KOPT-K1 (cell line): ENCODE data around the gene UST.
"Not testable (repeated sequence)": the region's sequence is repeated elsewhere in the genome, so short reads cannot be mapped to it uniquely, and the experiment has no call there.

Experiments used
- H3K27ac ChIP-seq: fragments of 200-600 bp; sonication (generic); 2 replicates; pipeline ENCODE4 v1.5.1; 2016; ENCODE audit warnings: antibody characterized with exemption, mild to moderate bottlenecking, low read depth, low read length; ENCODE audit not compliant: poor library complexity, severe bottlenecking
- H3K36me3 ChIP-seq: fragments of 200-600 bp; sonication (generic); 2 replicates; pipeline ENCODE4 v1.5.1; 2017; ENCODE audit warnings: antibody characterized with exemption, mild to moderate bottlenecking, low read length, moderate library complexity; ENCODE audit not compliant: insufficient read depth
- H3K9me3 ChIP-seq: fragments of 200-600 bp; sonication (generic); 2 replicates; pipeline ENCODE4 v1.5.1; 2017; ENCODE audit warnings: antibody characterized with exemption, low read length, mild to moderate bottlenecking; ENCODE audit not compliant: insufficient read depth, poor library complexity, severe bottlenecking

Gene UST

GRCh38 chr6:148770408-148771211 lies 23.8 kb downstream of the UST start:
- Histone ChIP-seq H3K9me3 (no peaks in the 10 kb centered on the region), H3K36me3 (no peaks in the 10 kb centered on the region), H3K27ac (no peak overlapping the region)

- H3K27ac ChIP-seq = no peak overlapping the region
- no peaks in the 10 kb centered on the region for H3K9me3 ChIP-seq
- no peaks in the 10 kb centered on the region for H3K36me3 ChIP-seq
Observed at GRCh38 chr6:148771212-148771601, 24.4 kb downstream of the UST start.

- no peak overlapping the region for H3K27ac ChIP-seq
- H3K9me3 ChIP-seq = no peaks in the 10 kb centered on the region
Observed at GRCh38 chr6:148771896-148772554, 25.2 kb downstream of the UST start.

GRCh38 chr6:148775161-148775560 lies 28.3 kb downstream of the UST start:
- Histone ChIP-seq H3K27ac (no peak overlapping the region), H3K36me3 (no peaks in the 10 kb centered on the region), H3K9me3 (no peaks in the 10 kb centered on the region)

More at GRCh38 chr6:148771896-148772554, 25.2 kb downstream of the UST start:
- no peaks in the 10 kb centered on the region for H3K36me3 ChIP-seq

GRCh38 chr6:148776321-148777308 lies 29.8 kb downstream of the UST start:
- H3K36me3 ChIP-seq = no peaks in the 10 kb centered on the region
- no peaks in the 10 kb centered on the region for H3K9me3 ChIP-seq
- no peak overlapping the region for H3K27ac ChIP-seq

GRCh38 chr6:148779142-148779562 lies 32.3 kb downstream of the UST start:
- Histone ChIP-seq H3K36me3 (no peaks in the 10 kb centered on the region), H3K27ac (no peak overlapping the region), H3K9me3 (no peaks in the 10 kb centered on the region)

- not testable (repeated sequence) for H3K9me3 ChIP-seq, H3K27ac ChIP-seq, H3K36me3 ChIP-seq
Observed at GRCh38 chr6:148780423-148780822, 33.6 kb downstream of the UST start.

- Histone ChIP-seq H3K27ac (no peak overlapping the region), H3K9me3 (no peaks in the 10 kb centered on the region), H3K36me3 (no peaks in the 10 kb centered on the region)
Observed at GRCh38 chr6:148780918-148781436, 34.1 kb downstream of the UST start.

GRCh38 chr6:148789948-148790347 lies 43.1 kb downstream of the UST start:
- Histone ChIP-seq H3K9me3 (peaks cover 6% of the 10 kb centered on the region), H3K36me3 (no peaks in the 10 kb centered on the region), H3K27ac (no peak overlapping the region)

- peaks cover 8% of the 10 kb centered on the region for H3K9me3 ChIP-seq
Observed at GRCh38 chr6:148790404-148790803, 43.6 kb downstream of the UST start.

GRCh38 chr6:148790817-148791216 lies 44.0 kb downstream of the UST start:
- Histone ChIP-seq H3K9me3 (peaks cover 8% of the 10 kb centered on the region), H3K36me3 (no peaks in the 10 kb centered on the region), H3K27ac (no peak overlapping the region)

More at GRCh38 chr6:148790404-148790803, 43.6 kb downstream of the UST start:
- Histone ChIP-seq H3K36me3 (no peaks in the 10 kb centered on the region), H3K27ac (no peak overlapping the region)

GRCh38 chr6:148791372-148791771 lies 44.5 kb downstream of the UST start:
- H3K36me3 ChIP-seq = no peaks in the 10 kb centered on the region
- H3K27ac ChIP-seq = no peak overlapping the region
- peaks cover 8% of the 10 kb centered on the region for H3K9me3 ChIP-seq

GRCh38 chr6:148793721-148794120 lies 46.9 kb downstream of the UST start:
- no peak overlapping the region for H3K27ac ChIP-seq
- no peaks in the 10 kb centered on the region for H3K36me3 ChIP-seq
- peaks cover 8% of the 10 kb centered on the region for H3K9me3 ChIP-seq

- peaks cover 8% of the 10 kb centered on the region for H3K9me3 ChIP-seq
- no peaks in the 10 kb centered on the region for H3K36me3 ChIP-seq
- no peak overlapping the region for H3K27ac ChIP-seq
Observed at GRCh38 chr6:148794797-148795196, 48.0 kb downstream of the UST start.

GRCh38 chr6:148795563-148795962 lies 48.7 kb downstream of the UST start:
- Histone ChIP-seq H3K27ac (no peak overlapping the region), H3K36me3 (no peaks in the 10 kb centered on the region), H3K9me3 (peaks cover 8% of the 10 kb centered on the region)
